IPS DF 6.9 (cell line): ENCODE measurements around the gene DNA2.

ENCODE experiments used
- DNase-seq: peaks from one replicate; pipeline ENCODE4 v3.0.0-alpha.2; 2013; ENCODE audit warnings: low read depth, low spot score
- H3K27ac ChIP-seq: one replicate; pipeline ENCODE4 v1.5.1; 2013; ENCODE audit warnings: low read length, control low read depth
- H3K27me3 ChIP-seq: 2 replicates; pipeline ENCODE4 v1.6.1; 2013; ENCODE audit warnings: mild to moderate bottlenecking, low read length; ENCODE audit not compliant: control insufficient read depth, insufficient read depth
- H3K36me3 ChIP-seq: 2 replicates; pipeline ENCODE4 v1.6.1; 2013; ENCODE audit warnings: low read length; ENCODE audit not compliant: control insufficient read depth, insufficient read depth
- H3K4me1 ChIP-seq: 2 replicates; pipeline ENCODE4 v1.6.1; 2013; ENCODE audit warnings: low read length; ENCODE audit not compliant: control insufficient read depth, insufficient read depth
- H3K4me3 ChIP-seq: 2 replicates; pipeline ENCODE4 v1.5.1; 2013; ENCODE audit warnings: mild to moderate bottlenecking, low read length
- H3K9me3 ChIP-seq: 2 replicates; pipeline ENCODE4 v1.6.1; 2013; ENCODE audit warnings: low read length, inconsistent platforms; ENCODE audit not compliant: control insufficient read depth, insufficient read depth
- WGBS: extraction: QIAGEN DNeasy Blood & Tissue Kit; methylation state at CpG from one replicate; pipeline ENCODE4 v1.1.7; 2013; ENCODE audit warnings: mixed read lengths, missing lambda C conversion rate; ENCODE audit not compliant: insufficient read length, insufficient coverage; 5-methylcytosine and 5-hydroxymethylcytosine counted together

The DNA2 gene

GRCh38 chr10:68408898-68409518 lies 62.8 kb downstream of the DNA2 start:
- H3K27me3 ChIP-seq = no peaks in the 10 kb centered on the region

GRCh38 chr10:68406815-68407548 lies 64.8 kb downstream of the DNA2 start, which contains the start of gene RUFY2:
RUFY2 (minus strand) TSS chr10:68407277; CDS start chr10:68407189, 88 bp downstream.
- peak; percentile 52 for DNase-seq
- no peak within 1 kb of the TSS for H3K27ac ChIP-seq
- H3K27me3 ChIP-seq = no peaks in the 10 kb centered on the region
- WGBS = no CpG with 5 or more reads among the region's 79 CpGs
- no peaks in the 10 kb centered on the region for H3K4me1 ChIP-seq
- no peaks in the 10 kb centered on the region for H3K36me3 ChIP-seq
- H3K9me3 ChIP-seq = no peaks in the 10 kb centered on the region
- H3K4me3 ChIP-seq = peak within 1 kb of the TSS; percentile 72

More at GRCh38 chr10:68408898-68409518, 62.8 kb downstream of the DNA2 start:
- Histone ChIP-seq H3K4me1 (no peaks in the 10 kb centered on the region), H3K27ac (no peak overlapping the region), H3K9me3 (no peaks in the 10 kb centered on the region), H3K36me3 (no peaks in the 10 kb centered on the region), H3K4me3 (no peak overlapping the region)
- WGBS = no CpG with 5 or more reads among the region's 2 CpGs
- no peak for DNase-seq

- no peaks in the 10 kb centered on the region for H3K4me1 ChIP-seq
- H3K9me3 ChIP-seq = no peaks in the 10 kb centered on the region
- no peaks in the 10 kb centered on the region for H3K36me3 ChIP-seq
- WGBS = no CpG with 5 or more reads among the region's 38 CpGs
- H3K4me3 ChIP-seq = peak overlapping the region; percentile 72
- no peaks in the 10 kb centered on the region for H3K27me3 ChIP-seq
- peak; percentile 18 for DNase-seq
- no peak overlapping the region for H3K27ac ChIP-seq
These were observed 65.5 kb downstream of the DNA2 start for GRCh38 chr10:68406111-68406814.

GRCh38 chr10:68403701-68404100 lies 68.1 kb downstream of the DNA2 start:
- H3K9me3 ChIP-seq = no peaks in the 10 kb centered on the region
- H3K27ac ChIP-seq = no peak overlapping the region
- H3K27me3 ChIP-seq = no peaks in the 10 kb centered on the region
- no peaks in the 10 kb centered on the region for H3K36me3 ChIP-seq
- DNase-seq = no peak
- H3K4me3 ChIP-seq = no peak overlapping the region
- no peaks in the 10 kb centered on the region for H3K4me1 ChIP-seq
- no CpG with 5 or more reads among the region's 4 CpGs for WGBS

GRCh38 chr10:68402276-68402675 lies 69.5 kb downstream of the DNA2 start:
- DNase-seq = no peak
- no peak overlapping the region for H3K27ac ChIP-seq
- no CpG with 5 or more reads among the region's 1 CpG for WGBS
- H3K4me3 ChIP-seq = no peak overlapping the region
- no peaks in the 10 kb centered on the region for H3K4me1 ChIP-seq
- H3K9me3 ChIP-seq = no peaks in the 10 kb centered on the region
- no peaks in the 10 kb centered on the region for H3K27me3 ChIP-seq
- no peaks in the 10 kb centered on the region for H3K36me3 ChIP-seq

GRCh38 chr10:68397005-68397404 lies 74.8 kb downstream of the DNA2 start:
- WGBS = no CpG with 5 or more reads among the region's 1 CpG

GRCh38 chr10:68385740-68386139 lies 86.0 kb downstream of the DNA2 start:
- Histone ChIP-seq H3K36me3 (no peaks in the 10 kb centered on the region), H3K4me1 (no peaks in the 10 kb centered on the region), H3K9me3 (no peaks in the 10 kb centered on the region), H3K27ac (no peak overlapping the region), H3K4me3 (no peak overlapping the region), H3K27me3 (no peaks in the 10 kb centered on the region)
- WGBS = no CpG with 5 or more reads among the region's 2 CpGs
- DNase-seq = no peak

More at GRCh38 chr10:68397005-68397404, 74.8 kb downstream of the DNA2 start:
- Histone ChIP-seq H3K9me3 (no peaks in the 10 kb centered on the region), H3K4me1 (no peaks in the 10 kb centered on the region), H3K27ac (no peak overlapping the region), H3K27me3 (no peaks in the 10 kb centered on the region), H3K4me3 (no peak overlapping the region), H3K36me3 (no peaks in the 10 kb centered on the region; the same call in 1 of the 2 replicates)
- no peak for DNase-seq

- no CpG with 5 or more reads among the region's 1 CpG for WGBS
- Histone ChIP-seq H3K36me3 (no peaks in the 10 kb centered on the region), H3K9me3 (no peaks in the 10 kb centered on the region), H3K27me3 (no peaks in the 10 kb centered on the region), H3K4me3 (no peak overlapping the region), H3K4me1 (no peaks in the 10 kb centered on the region), H3K27ac (no peak overlapping the region)
- no peak for DNase-seq
These were observed 100.2 kb downstream of the DNA2 start for GRCh38 chr10:68371604-68372003.

- H3K9me3 ChIP-seq = no peaks in the 10 kb centered on the region
- no CpG with 5 or more reads among the region's 2 CpGs for WGBS
- no peak overlapping the region for H3K27ac ChIP-seq
- no peak for DNase-seq
- H3K27me3 ChIP-seq = no peaks in the 10 kb centered on the region
- H3K36me3 ChIP-seq = no peaks in the 10 kb centered on the region
- H3K4me3 ChIP-seq = no peak overlapping the region
- H3K4me1 ChIP-seq = no peaks in the 10 kb centered on the region
These were observed 104.7 kb downstream of the DNA2 start for GRCh38 chr10:68367121-68367520.

- Histone ChIP-seq H3K36me3 (no peaks in the 10 kb centered on the region), H3K4me3 (no peak overlapping the region), H3K4me1 (no peaks in the 10 kb centered on the region), H3K9me3 (no peaks in the 10 kb centered on the region), H3K27ac (no peak overlapping the region), H3K27me3 (no peaks in the 10 kb centered on the region)
- no CpG with 5 or more reads among the region's 5 CpGs for WGBS
- DNase-seq = no peak
These were observed 105.2 kb downstream of the DNA2 start for GRCh38 chr10:68366600-68366999.
